Measurements from ENCODE around the gene ZFAND6.
"Not testable (repeated sequence)": the region's sequence is repeated elsewhere in the genome, so short reads cannot be mapped to it uniquely, and the experiment has no call there.

ZFAND6 gene

GRCh38 chr15:80142646-80143045, 83.2 kb downstream of the ZFAND6 start:
- no peak for DNase-seq (ENCODE audit: low read depth in 2 of 2)

- DNase-seq (ENCODE audit: low read depth in 2 of 2), result no peak
These were observed 91.7 kb downstream of the ZFAND6 start for GRCh38 chr15:80151148-80151547.

- DNase-seq (ENCODE audit: low read depth in 2 of 2), result no peak
These were observed 92.1 kb downstream of the ZFAND6 start for GRCh38 chr15:80151576-80151975.

- DNase-seq (ENCODE audit: low read depth in 2 of 2), result peak; percentile 84 to 88
These were observed 92.9 kb downstream of the ZFAND6 start for GRCh38 chr15:80152180-80152895.

GRCh38 chr15:80152896-80153876, 93.7 kb downstream of the ZFAND6 start, which contains the start of gene FAH:
Gene FAH, plus strand, starts transcription at chr15:80152999. Its CDS starts 56 bp downstream, at chr15:80153055.
- peak in 1 of 2 donors; percentile 12 for DNase-seq (ENCODE audit: low read depth in 2 of 2)

GRCh38 chr15:80153900-80154299, 94.4 kb downstream of the ZFAND6 start:
- no peak for DNase-seq (ENCODE audit: low read depth in 2 of 2)

- no peak for DNase-seq (ENCODE audit: low read depth in 2 of 2)
These were observed 94.9 kb downstream of the ZFAND6 start for GRCh38 chr15:80154336-80154735.

- no peak for DNase-seq (ENCODE audit: low read depth in 2 of 2)
These were observed 95.5 kb downstream of the ZFAND6 start for GRCh38 chr15:80155001-80155377.

- DNase-seq (ENCODE audit: low read depth in 2 of 2), result not testable (repeated sequence)
These were observed 96.1 kb downstream of the ZFAND6 start for GRCh38 chr15:80155378-80156175.

- DNase-seq (ENCODE audit: low read depth in 2 of 2), result no peak
These were observed 96.8 kb downstream of the ZFAND6 start for GRCh38 chr15:80156176-80156720.

GRCh38 chr15:80157215-80157614, 97.7 kb downstream of the ZFAND6 start:
- no peak for DNase-seq (ENCODE audit: low read depth in 2 of 2)

- no peak for DNase-seq (ENCODE audit: low read depth in 2 of 2)
These were observed 99.8 kb downstream of the ZFAND6 start for GRCh38 chr15:80159301-80159700.

GRCh38 chr15:80159811-80160569, 100.5 kb downstream of the ZFAND6 start:
- peak in 1 of 2 donors; percentile 20 for DNase-seq (ENCODE audit: low read depth in 2 of 2)

- DNase-seq (ENCODE audit: low read depth in 2 of 2), result peak in 1 of 2 donors; percentile 12
These were observed 101.2 kb downstream of the ZFAND6 start for GRCh38 chr15:80160570-80161156.

- no peak for DNase-seq (ENCODE audit: low read depth in 2 of 2)
These were observed 102.1 kb downstream of the ZFAND6 start for GRCh38 chr15:80161468-80162016.

- DNase-seq (ENCODE audit: low read depth in 2 of 2), result no peak
These were observed 102.6 kb downstream of the ZFAND6 start for GRCh38 chr15:80162059-80162554.

GRCh38 chr15:80163217-80163616, 103.7 kb downstream of the ZFAND6 start:
- DNase-seq (ENCODE audit: low read depth in 2 of 2), result no peak

GRCh38 chr15:80163897-80164296, 104.4 kb downstream of the ZFAND6 start:
- DNase-seq (ENCODE audit: low read depth in 2 of 2), result no peak

- no peak for DNase-seq (ENCODE audit: low read depth in 2 of 2)
These were observed 108.5 kb downstream of the ZFAND6 start for GRCh38 chr15:80167936-80168335.

GRCh38 chr15:80168421-80168820, 108.9 kb downstream of the ZFAND6 start:
- DNase-seq (ENCODE audit: low read depth in 2 of 2), result no peak

Measured in stimulated activated CD8-positive, alpha-beta memory T cell treated with anti-CD3 and anti-CD28 coated beads, Interleukin-7, amount 100 ng/mL, for 4 hours (primary cell).